Astrocyte (in vitro differentiated cells and primary cell): ENCODE measurements around the gene RTF1.

Experiments used
- CTCF ChIP-seq: IDR thresholded peaks from 2 replicates; pipeline ENCODE4 v1.5.1; 2011; ENCODE audit warnings: low read depth, mild to moderate bottlenecking, inconsistent platforms, low read length, moderate library complexity; ENCODE audit not compliant: insufficient read depth
- EZH2 ChIP-seq: IDR thresholded peaks from 2 replicates; pipeline ENCODE4 v1.6.1; 2012; ENCODE audit warnings: mild to moderate bottlenecking, low read length, inconsistent platforms; ENCODE audit not compliant: insufficient read depth

- TF ChIP-seq CTCF (no peak), EZH2 (no peak)
Observed at GRCh38 chr15:41367418-41367817, 49.5 kb upstream of the RTF1 start.
